ENCODE data around the gene ZSWIM2. TPM values are rescaled to one million over a fixed set of nuclear protein-coding genes. Genes with fewer than 3 reads are reported as not detected.

ZSWIM2 gene
- total RNA-seq, 1 experiment from 2014 or later: not detected

GRCh38 chr2:186894478-186894877 is 45.5 kb upstream of the ZSWIM2 start:
- TF ChIP-seq, protein P1, sequence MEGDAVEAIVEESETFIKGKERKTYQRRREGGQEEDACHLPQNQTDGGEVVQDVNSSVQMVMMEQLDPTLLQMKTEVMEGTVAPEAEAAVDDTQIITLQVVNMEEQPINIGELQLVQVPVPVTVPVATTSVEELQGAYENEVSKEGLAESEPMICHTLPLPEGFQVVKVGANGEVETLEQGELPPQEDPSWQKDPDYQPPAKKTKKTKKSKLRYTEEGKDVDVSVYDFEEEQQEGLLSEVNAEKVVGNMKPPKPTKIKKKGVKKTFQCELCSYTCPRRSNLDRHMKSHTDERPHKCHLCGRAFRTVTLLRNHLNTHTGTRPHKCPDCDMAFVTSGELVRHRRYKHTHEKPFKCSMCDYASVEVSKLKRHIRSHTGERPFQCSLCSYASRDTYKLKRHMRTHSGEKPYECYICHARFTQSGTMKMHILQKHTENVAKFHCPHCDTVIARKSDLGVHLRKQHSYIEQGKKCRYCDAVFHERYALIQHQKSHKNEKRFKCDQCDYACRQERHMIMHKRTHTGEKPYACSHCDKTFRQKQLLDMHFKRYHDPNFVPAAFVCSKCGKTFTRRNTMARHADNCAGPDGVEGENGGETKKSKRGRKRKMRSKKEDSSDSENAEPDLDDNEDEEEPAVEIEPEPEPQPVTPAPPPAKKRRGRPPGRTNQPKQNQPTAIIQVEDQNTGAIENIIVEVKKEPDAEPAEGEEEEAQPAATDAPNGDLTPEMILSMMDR (conservative IDR thresholded peaks at IDR 0.05): no peak
- TF ChIP-seq EZH2 (IDR thresholded peaks at IDR 0.05; ENCODE audit: low read depth): no peak
- intact Hi-C loops (cut with micrococcal nuclease; ENCODE audit: unreplicated experiment): no loop called here
- Histone ChIP-seq H3K79me2 (ENCODE audit: low read depth) (no peaks in the 10 kb centered on the region), H4K20me1 (ENCODE audit: insufficient read depth) (no peaks in the 10 kb centered on the region), H3K27me3 (ENCODE audit: insufficient read depth, low read depth) (no peaks in the 10 kb centered on the region), H3K4me1 (replicated peaks; ENCODE audit: insufficient read depth) (peaks cover 6% of the 10 kb centered on the region; the same call in 1 of the 2 replicates), H3K9me2 (ENCODE audit: insufficient read depth) (no peaks in the 10 kb centered on the region), H3K9me3 (ENCODE audit: insufficient read depth, low read depth) (no peaks in the 10 kb centered on the region), H3K27ac (no peak overlapping the region), H3F3A (ENCODE audit: insufficient read depth, low read depth) (peaks cover 7% of the 10 kb centered on the region; the same call in 1 of the 2 replicates), H3K4me3 (no peak overlapping the region), H3K36me3 (ENCODE audit: low read depth) (no peaks in the 10 kb centered on the region), H3K4me2 (no peak overlapping the region), H2AFZ (no peak overlapping the region)
- no TSS peak for BruUV-seq (replicated peaks)
- DNase-seq: no peak
- ChIA-PET CTCF (no interaction called here), POLR2A (ENCODE audit: unreplicated experiment) (interaction anchor here (0.8 kb wide), 1 partner anchor 22 kb away, joined by 5 read pairs; no protein-coding TSS in a partner anchor)

DNA sequence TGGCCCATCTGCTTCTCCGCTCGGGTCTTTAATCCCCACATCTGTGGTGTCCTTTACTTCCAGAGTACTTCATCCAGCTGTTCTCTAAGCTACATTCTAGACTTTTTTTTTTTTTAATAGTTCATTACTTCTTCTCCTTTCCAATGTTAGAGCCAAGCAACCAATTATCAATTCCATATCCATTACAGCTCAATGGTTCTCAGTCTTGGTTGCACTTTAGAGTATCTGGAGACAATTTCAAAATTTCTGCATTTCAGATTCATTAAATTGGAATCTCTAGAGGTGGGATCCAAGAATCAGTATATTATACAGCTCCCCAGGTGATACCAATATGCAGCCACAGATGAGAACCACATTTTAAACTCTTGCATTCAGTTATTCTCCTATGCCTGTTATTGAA is 43.9 kb upstream of the ZSWIM2 start:
- CTCF ChIA-PET: no interaction called here
- intact Hi-C loops (cut with micrococcal nuclease; ENCODE audit: unreplicated experiment): no loop called here
- Histone ChIP-seq H3F3A (ENCODE audit: insufficient read depth, low read depth) (peaks cover 7% of the 10 kb centered on the region; the same call in 1 of the 2 replicates), H3K4me3 (no peak overlapping the region), H3K27me3 (ENCODE audit: insufficient read depth, low read depth) (no peaks in the 10 kb centered on the region), H2AFZ (no peak overlapping the region), H3K36me3 (ENCODE audit: low read depth) (no peaks in the 10 kb centered on the region), H3K4me1 (replicated peaks; ENCODE audit: insufficient read depth) (peaks cover 6% of the 10 kb centered on the region; the same call in 1 of the 2 replicates), H4K20me1 (ENCODE audit: insufficient read depth) (no peaks in the 10 kb centered on the region), H3K9me3 (ENCODE audit: insufficient read depth, low read depth) (no peaks in the 10 kb centered on the region), H3K27ac (no peak overlapping the region), H3K79me2 (ENCODE audit: low read depth) (no peaks in the 10 kb centered on the region), H3K4me2 (no peak overlapping the region), H3K9me2 (ENCODE audit: insufficient read depth) (no peaks in the 10 kb centered on the region)
- POLR2A ChIA-PET (ENCODE audit: unreplicated experiment): no interaction called here
- DNase-seq: no peak
- no peak for TF ChIP-seq EZH2 (IDR thresholded peaks at IDR 0.05; ENCODE audit: low read depth)
- TF ChIP-seq, protein P1 (conservative IDR thresholded peaks at IDR 0.05): no peak
- BruUV-seq (replicated peaks): no TSS peak

- Histone ChIP-seq H3K4me3 (no peak overlapping the region), H3K27me3 (ENCODE audit: insufficient read depth, low read depth) (no peaks in the 10 kb centered on the region), H4K20me1 (ENCODE audit: insufficient read depth) (no peaks in the 10 kb centered on the region), H3F3A (ENCODE audit: insufficient read depth, low read depth) (peaks cover 7% of the 10 kb centered on the region; the same call in 1 of the 2 replicates), H2AFZ (no peak overlapping the region), H3K9me3 (ENCODE audit: insufficient read depth, low read depth) (no peaks in the 10 kb centered on the region), H3K9me2 (ENCODE audit: insufficient read depth) (no peaks in the 10 kb centered on the region), H3K27ac (no peak overlapping the region), H3K36me3 (ENCODE audit: low read depth) (no peaks in the 10 kb centered on the region), H3K4me2 (no peak overlapping the region), H3K79me2 (ENCODE audit: low read depth) (no peaks in the 10 kb centered on the region), H3K4me1 (replicated peaks; ENCODE audit: insufficient read depth) (peaks cover 6% of the 10 kb centered on the region; the same call in 1 of the 2 replicates)
- POLR2A ChIA-PET (ENCODE audit: unreplicated experiment): no interaction called here
- intact Hi-C loops (cut with micrococcal nuclease; ENCODE audit: unreplicated experiment): no loop called here
- DNase-seq: peak in 1 of 2 experiments; percentile 62
- CTCF ChIA-PET: no interaction called here
- BruUV-seq (replicated peaks): no TSS peak
- TF ChIP-seq EZH2 (IDR thresholded peaks at IDR 0.05; ENCODE audit: low read depth): no peak
- TF ChIP-seq, protein P1 (conservative IDR thresholded peaks at IDR 0.05): no peak
These were observed 42.2 kb upstream of the ZSWIM2 start for GRCh38 chr2:186891185-186891621.

All from PC-9 (cell line).